ENCODE data around the gene TCF7L1.
"Not testable (repeated sequence)": the region's sequence is repeated elsewhere in the genome, so short reads cannot be mapped to it uniquely, and the experiment has no call there.

The TCF7L1 gene

DNA sequence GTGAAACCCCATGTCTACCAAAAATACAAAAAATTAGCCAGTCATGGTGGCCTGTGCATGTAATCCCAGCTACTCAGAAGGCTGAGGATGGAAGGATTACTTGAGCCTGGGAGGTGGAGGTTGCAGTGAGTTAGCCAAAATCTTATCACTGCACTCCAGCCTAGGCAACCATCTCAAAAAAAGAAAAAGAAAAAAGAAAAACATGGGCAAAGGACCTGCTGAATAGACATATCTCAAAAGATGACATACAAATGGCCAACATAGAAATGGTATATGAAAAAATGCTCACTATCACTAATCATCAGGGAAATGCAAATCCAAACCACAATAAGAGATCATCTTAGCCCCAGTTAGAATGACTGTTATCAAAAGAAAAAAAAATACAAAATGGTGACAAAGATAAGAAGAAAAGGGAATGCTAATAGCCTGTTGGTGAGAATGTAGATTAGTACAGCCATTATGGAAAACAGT, 196.0 kb downstream of the TCF7L1 start:
- H3K4me3 ChIP-seq (replicated peaks; ENCODE audit: insufficient read depth, low read length) = no peak overlapping the region
- TF ChIP-seq POLR2AphosphoS5 (IDR thresholded peaks at IDR 0.05; ENCODE audit: low read depth) (no peak), SPI1 (IDR thresholded peaks at IDR 0.05; ENCODE audit: borderline replicate concordance, low read depth) (no peak), GABPA (IDR thresholded peaks at IDR 0.05; ENCODE audit: low read depth) (no peak)
- TF ChIP-seq, protein P1, sequence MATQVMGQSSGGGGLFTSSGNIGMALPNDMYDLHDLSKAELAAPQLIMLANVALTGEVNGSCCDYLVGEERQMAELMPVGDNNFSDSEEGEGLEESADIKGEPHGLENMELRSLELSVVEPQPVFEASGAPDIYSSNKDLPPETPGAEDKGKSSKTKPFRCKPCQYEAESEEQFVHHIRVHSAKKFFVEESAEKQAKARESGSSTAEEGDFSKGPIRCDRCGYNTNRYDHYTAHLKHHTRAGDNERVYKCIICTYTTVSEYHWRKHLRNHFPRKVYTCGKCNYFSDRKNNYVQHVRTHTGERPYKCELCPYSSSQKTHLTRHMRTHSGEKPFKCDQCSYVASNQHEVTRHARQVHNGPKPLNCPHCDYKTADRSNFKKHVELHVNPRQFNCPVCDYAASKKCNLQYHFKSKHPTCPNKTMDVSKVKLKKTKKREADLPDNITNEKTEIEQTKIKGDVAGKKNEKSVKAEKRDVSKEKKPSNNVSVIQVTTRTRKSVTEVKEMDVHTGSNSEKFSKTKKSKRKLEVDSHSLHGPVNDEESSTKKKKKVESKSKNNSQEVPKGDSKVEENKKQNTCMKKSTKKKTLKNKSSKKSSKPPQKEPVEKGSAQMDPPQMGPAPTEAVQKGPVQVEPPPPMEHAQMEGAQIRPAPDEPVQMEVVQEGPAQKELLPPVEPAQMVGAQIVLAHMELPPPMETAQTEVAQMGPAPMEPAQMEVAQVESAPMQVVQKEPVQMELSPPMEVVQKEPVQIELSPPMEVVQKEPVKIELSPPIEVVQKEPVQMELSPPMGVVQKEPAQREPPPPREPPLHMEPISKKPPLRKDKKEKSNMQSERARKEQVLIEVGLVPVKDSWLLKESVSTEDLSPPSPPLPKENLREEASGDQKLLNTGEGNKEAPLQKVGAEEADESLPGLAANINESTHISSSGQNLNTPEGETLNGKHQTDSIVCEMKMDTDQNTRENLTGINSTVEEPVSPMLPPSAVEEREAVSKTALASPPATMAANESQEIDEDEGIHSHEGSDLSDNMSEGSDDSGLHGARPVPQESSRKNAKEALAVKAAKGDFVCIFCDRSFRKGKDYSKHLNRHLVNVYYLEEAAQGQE (IDR thresholded peaks at IDR 0.05; ENCODE audit: insufficient replicate concordance, low read depth) = no peak
- TF ChIP-seq, protein P2, sequence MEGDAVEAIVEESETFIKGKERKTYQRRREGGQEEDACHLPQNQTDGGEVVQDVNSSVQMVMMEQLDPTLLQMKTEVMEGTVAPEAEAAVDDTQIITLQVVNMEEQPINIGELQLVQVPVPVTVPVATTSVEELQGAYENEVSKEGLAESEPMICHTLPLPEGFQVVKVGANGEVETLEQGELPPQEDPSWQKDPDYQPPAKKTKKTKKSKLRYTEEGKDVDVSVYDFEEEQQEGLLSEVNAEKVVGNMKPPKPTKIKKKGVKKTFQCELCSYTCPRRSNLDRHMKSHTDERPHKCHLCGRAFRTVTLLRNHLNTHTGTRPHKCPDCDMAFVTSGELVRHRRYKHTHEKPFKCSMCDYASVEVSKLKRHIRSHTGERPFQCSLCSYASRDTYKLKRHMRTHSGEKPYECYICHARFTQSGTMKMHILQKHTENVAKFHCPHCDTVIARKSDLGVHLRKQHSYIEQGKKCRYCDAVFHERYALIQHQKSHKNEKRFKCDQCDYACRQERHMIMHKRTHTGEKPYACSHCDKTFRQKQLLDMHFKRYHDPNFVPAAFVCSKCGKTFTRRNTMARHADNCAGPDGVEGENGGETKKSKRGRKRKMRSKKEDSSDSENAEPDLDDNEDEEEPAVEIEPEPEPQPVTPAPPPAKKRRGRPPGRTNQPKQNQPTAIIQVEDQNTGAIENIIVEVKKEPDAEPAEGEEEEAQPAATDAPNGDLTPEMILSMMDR (IDR thresholded peaks at IDR 0.05; ENCODE audit: insufficient read depth, low read length) = no peak
- H3K27me3 ChIP-seq (ENCODE audit: insufficient read depth, poor library complexity, severe bottlenecking) = no peaks in the 10 kb centered on the region
- DNase-seq (ENCODE audit: low read depth in 1 of 2, low spot score in 1 of 2) = no peak
- no peak overlapping the region; the same call in 1 of the 2 replicates for H3K27ac ChIP-seq (replicated peaks)

DNA sequence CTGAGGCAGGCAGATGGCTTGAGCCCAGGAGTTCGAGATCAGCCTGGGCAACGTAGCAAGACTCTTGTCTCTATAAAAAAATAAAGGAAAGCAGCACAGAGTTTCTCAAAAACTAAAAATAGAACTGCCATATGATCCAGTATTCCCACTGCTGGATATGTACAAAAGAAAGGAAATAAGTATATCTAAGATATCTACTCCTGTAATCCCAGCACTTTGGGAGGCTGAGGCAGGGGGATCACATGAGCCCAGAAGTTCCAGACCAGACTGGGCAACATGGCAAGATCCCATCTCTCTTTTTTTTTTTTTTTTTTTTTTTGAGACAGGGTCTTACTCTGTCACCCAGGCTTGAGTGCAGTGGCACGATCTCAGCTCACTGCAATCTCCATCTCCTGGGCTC, 196.5 kb downstream of the TCF7L1 start:
- not testable (repeated sequence) for H3K27me3 ChIP-seq (ENCODE audit: insufficient read depth, poor library complexity, severe bottlenecking); H3K4me3 ChIP-seq (replicated peaks; ENCODE audit: insufficient read depth, low read length); H3K27ac ChIP-seq (replicated peaks); DNase-seq (ENCODE audit: low read depth in 1 of 2, low spot score in 1 of 2)

GRCh38 chr2:85330839-85331636, 197.8 kb downstream of the TCF7L1 start:
- TF ChIP-seq, protein P2 (IDR thresholded peaks at IDR 0.05; ENCODE audit: insufficient read depth, low read length) = no peak
- TF ChIP-seq SPI1 (IDR thresholded peaks at IDR 0.05; ENCODE audit: borderline replicate concordance, low read depth) (no peak), POLR2AphosphoS5 (IDR thresholded peaks at IDR 0.05; ENCODE audit: low read depth) (no peak), GABPA (IDR thresholded peaks at IDR 0.05; ENCODE audit: low read depth) (no peak)
- TF ChIP-seq, protein P1 (IDR thresholded peaks at IDR 0.05; ENCODE audit: insufficient replicate concordance, low read depth) = no peak
- H3K27ac ChIP-seq (replicated peaks) = no peak overlapping the region

DNA sequence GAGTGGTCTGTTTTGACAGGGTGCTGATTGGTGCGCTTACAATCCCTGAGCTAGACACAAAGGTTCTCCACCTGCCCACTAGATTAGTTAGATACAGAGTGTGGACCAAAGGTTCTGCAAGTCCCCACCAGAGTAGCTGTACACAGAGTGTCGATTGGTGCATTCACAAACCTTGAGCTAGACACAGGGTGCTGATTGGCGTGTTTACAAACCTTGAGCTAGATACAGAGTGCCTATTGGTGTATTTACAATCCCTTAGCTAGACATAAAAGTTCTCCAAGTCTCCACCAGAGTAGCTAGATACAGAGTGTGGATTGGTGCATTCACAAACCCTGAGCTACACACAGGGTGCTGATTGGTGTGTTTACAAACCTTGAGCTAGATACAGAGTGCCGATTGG, 200.7 kb downstream of the TCF7L1 start:
- H3K27me3 ChIP-seq (ENCODE audit: insufficient read depth, poor library complexity, severe bottlenecking); H3K4me3 ChIP-seq (replicated peaks; ENCODE audit: insufficient read depth, low read length); H3K27ac ChIP-seq (replicated peaks); DNase-seq (ENCODE audit: low read depth in 1 of 2, low spot score in 1 of 2): not testable (repeated sequence)

More at GRCh38 chr2:85330839-85331636, 197.8 kb downstream of the TCF7L1 start:
- DNase-seq (ENCODE audit: low read depth in 1 of 2, low spot score in 1 of 2) = no peak
- H3K4me3 ChIP-seq (replicated peaks; ENCODE audit: insufficient read depth, low read length) = no peak overlapping the region
- no peaks in the 10 kb centered on the region for H3K27me3 ChIP-seq (ENCODE audit: insufficient read depth, poor library complexity, severe bottlenecking)

- H3K4me3 ChIP-seq (replicated peaks; ENCODE audit: insufficient read depth, low read length) = no peak overlapping the region
- H3K27ac ChIP-seq (replicated peaks) = no peak overlapping the region
- no peak for DNase-seq (ENCODE audit: low read depth in 1 of 2, low spot score in 1 of 2)
- H3K27me3 ChIP-seq (ENCODE audit: insufficient read depth, poor library complexity, severe bottlenecking) = no peaks in the 10 kb centered on the region
- TF ChIP-seq GABPA (IDR thresholded peaks at IDR 0.05; ENCODE audit: low read depth) (no peak), SPI1 (IDR thresholded peaks at IDR 0.05; ENCODE audit: borderline replicate concordance, low read depth) (no peak), POLR2AphosphoS5 (IDR thresholded peaks at IDR 0.05; ENCODE audit: low read depth) (no peak)
- TF ChIP-seq, protein P2 (IDR thresholded peaks at IDR 0.05; ENCODE audit: insufficient read depth, low read length) = no peak
- TF ChIP-seq, protein P1 (IDR thresholded peaks at IDR 0.05; ENCODE audit: insufficient replicate concordance, low read depth) = no peak
These were observed 201.7 kb downstream of the TCF7L1 start for GRCh38 chr2:85334928-85335327.

Data from HL-60 (cell line).